ENCODE results near the gene SAP130. TPM values are rescaled to one million over a fixed set of nuclear protein-coding genes. Genes with fewer than 3 reads are reported as not detected.

SAP130 gene
- total and polyA plus RNA-seq, 2 of the 4 experiments (the other 2 are of a cell fraction) = 6.1 to 17.1 TPM

DNA sequence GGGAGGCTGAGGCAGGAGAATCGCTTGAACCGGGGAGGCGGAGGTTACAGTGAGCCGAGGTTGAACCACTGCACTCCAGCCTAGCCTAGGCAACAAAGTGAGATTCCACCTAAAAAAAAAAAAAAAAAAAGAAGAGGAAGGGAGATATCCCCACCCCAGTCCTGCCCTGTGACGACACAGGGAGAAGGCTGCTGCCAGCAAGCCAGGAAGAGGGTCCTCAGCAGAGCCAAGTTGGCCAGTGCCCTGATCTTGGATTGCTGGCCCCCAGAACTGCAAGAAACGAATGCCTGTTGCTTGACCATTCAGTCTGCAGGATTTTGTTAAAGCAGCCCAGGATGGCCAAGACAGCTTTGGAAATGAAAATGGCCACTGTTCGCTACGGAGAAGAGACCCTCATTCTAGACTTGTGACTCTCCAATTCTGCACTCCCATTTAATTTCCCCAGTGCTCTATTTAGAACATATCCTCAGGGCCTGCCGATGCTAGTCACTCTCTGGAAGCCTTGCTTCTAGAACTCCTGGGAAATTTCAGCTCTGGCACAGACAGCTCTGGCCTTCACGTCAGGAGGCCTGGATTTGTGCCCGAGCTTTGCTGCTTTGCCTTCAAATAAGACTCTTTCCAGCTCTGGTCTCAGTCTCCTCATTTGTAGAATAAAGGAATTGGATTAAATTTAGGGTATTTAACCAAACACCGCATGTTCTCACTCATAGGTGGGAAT is 126.4 kb downstream of the SAP130 start:
- POLR2A ChIA-PET (ENCODE audit: unreplicated experiment) = interaction anchor here (1.3 kb wide), 1 partner anchor 15 kb away, joined by 4 read pairs; no protein-coding TSS in a partner anchor
- dilution Hi-C loops (cut with HindIII; ENCODE audit: low sequenced_read_pairs, unreplicated experiment) (no loop called here), intact Hi-C loops (cut with micrococcal nuclease) (no loop called here), in situ Hi-C loops (cut with MboI; ENCODE audit: low sequenced_read_pairs) (no loop called here)
- Histone ChIP-seq H2BK5ac (ENCODE audit: low read depth, low read length, poor library complexity, severe bottlenecking) (no peak overlapping the region), H3K4me3 (ENCODE audit: insufficient read depth, low read depth, low read length) (no peak overlapping the region), H3K9me1 (ENCODE audit: insufficient read depth, low read length) (no peaks in the 10 kb centered on the region), H3K27ac (ENCODE audit: insufficient read depth, low read length) (no peak overlapping the region), H3K79me1 (ENCODE audit: low read depth in 1 of 2, low read length in 2 of 2) (no peaks in the 10 kb centered on the region), H4K5ac (ENCODE audit: low read depth, low read length) (no peak overlapping the region), H3K36me3 (ENCODE audit: control insufficient read depth, insufficient read depth, low read length) (no peaks in the 10 kb centered on the region), H3K56ac (ENCODE audit: extremely low read depth, insufficient read depth, low read length) (no peak overlapping the region), H3K4me2 (ENCODE audit: low read depth, low read length) (no peak overlapping the region), H2BK120ac (ENCODE audit: low read depth, low read length) (no peak overlapping the region), H3K4me1 (ENCODE audit: control insufficient read depth, insufficient read depth, low read length) (no peaks in the 10 kb centered on the region), H3K9ac (ENCODE audit: low read depth, low read length) (no peak overlapping the region), H2BK20ac (ENCODE audit: low read depth, low read length) (no peak overlapping the region), H4K91ac (ENCODE audit: insufficient read depth, low read depth, low read length) (no peak overlapping the region), H3K23ac (ENCODE audit: low read depth, low read length) (no peak overlapping the region), H3K4ac (ENCODE audit: low read depth, low read length) (no peak overlapping the region), H4K20me1 (ENCODE audit: insufficient read depth, low read length) (no peaks in the 10 kb centered on the region), H4K8ac (ENCODE audit: low read depth in 2 of 2, low read length in 2 of 2) (no peak overlapping the region), H2AK9ac (replicated peaks; ENCODE audit: low read depth, low read length, poor library complexity) (no peak overlapping the region), H3K18ac (ENCODE audit: low read depth, low read length) (no peak overlapping the region), H2BK15ac (ENCODE audit: low read depth, low read length) (no peak overlapping the region), H3K9me3 (ENCODE audit: control insufficient read depth, insufficient read depth, low read length) (no peaks in the 10 kb centered on the region), H3K14ac (replicated peaks; ENCODE audit: low read depth, low read length) (no peak overlapping the region), H2AFZ (replicated peaks; ENCODE audit: low read length, poor library complexity) (no peak overlapping the region), H3K27me3 (ENCODE audit: control insufficient read depth, insufficient read depth, low read length) (peaks cover 6% of the 10 kb centered on the region; the same call in 1 of the 2 replicates), H2AK5ac (ENCODE audit: low read depth, low read length) (no peak overlapping the region)
- no TSS peak for BruUV-seq (replicated peaks)
- CTCF ChIA-PET = no interaction called here
- WGBS, 2 experiments (ENCODE audit: extremely low coverage in 2 of 2, insufficient read length in 1 of 2) = 72% methylated on average over 3 of the region's 12 CpGs; no CpG with 5 or more reads in 1 of the 2 experiments
- TF ChIP-seq, protein P1, sequence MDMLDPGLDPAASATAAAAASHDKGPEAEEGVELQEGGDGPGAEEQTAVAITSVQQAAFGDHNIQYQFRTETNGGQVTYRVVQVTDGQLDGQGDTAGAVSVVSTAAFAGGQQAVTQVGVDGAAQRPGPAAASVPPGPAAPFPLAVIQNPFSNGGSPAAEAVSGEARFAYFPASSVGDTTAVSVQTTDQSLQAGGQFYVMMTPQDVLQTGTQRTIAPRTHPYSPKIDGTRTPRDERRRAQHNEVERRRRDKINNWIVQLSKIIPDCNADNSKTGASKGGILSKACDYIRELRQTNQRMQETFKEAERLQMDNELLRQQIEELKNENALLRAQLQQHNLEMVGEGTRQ (IDR thresholded peaks at IDR 0.05; ENCODE audit: low read depth, low read length) = no peak
- no peak for TF ChIP-seq FOS (IDR thresholded peaks at IDR 0.05; ENCODE audit: low read depth, low read length)
- TF ChIP-seq RCOR1 (IDR thresholded peaks at IDR 0.05; ENCODE audit: insufficient replicate concordance, low read length) = no peak
- TF ChIP-seq RFX5 (IDR thresholded peaks at IDR 0.05; ENCODE audit: low read depth, low read length) = no peak
- no peak for TF ChIP-seq MAFK (IDR thresholded peaks at IDR 0.05; ENCODE audit: low read depth, low read length)
- TF ChIP-seq CEBPB (IDR thresholded peaks at IDR 0.05; ENCODE audit: low read depth, low read length) = no peak
- ATAC-seq (ENCODE audit: low read depth) = no peak
- DNase-seq = peak; percentile 30

Measured in IMR-90 (cell line).